Urinary bladder (tissue), 4 donors: Measurements from ENCODE around the gene GPALPP1. TPM values are rescaled to one million over a fixed set of nuclear protein-coding genes. Genes with fewer than 3 reads are reported as not detected.
"Not testable (repeated sequence)": the region's sequence is repeated elsewhere in the genome, so short reads cannot be mapped to it uniquely, and the experiment has no call there.

Source experiments
- DNase-seq: peaks from one replicate; pipeline ENCODE4 v3.0.0-alpha.2; 2015; ENCODE audit errors: extremely low spot score
- H3K27ac ChIP-seq: one replicate; pipeline ENCODE4 v1.5.1; 2013; ENCODE audit warnings: low read depth, mild to moderate bottlenecking, moderate library complexity
- H3K36me3 ChIP-seq: one replicate; pipeline ENCODE4 v1.6.1; 2013; ENCODE audit warnings: mild to moderate bottlenecking, moderate library complexity; ENCODE audit not compliant: insufficient read depth
- H3K4me1 ChIP-seq: one replicate; pipeline ENCODE4 v1.6.1; 2013; ENCODE audit warnings: mild to moderate bottlenecking, moderate library complexity; ENCODE audit not compliant: insufficient read depth
- H3K4me3 ChIP-seq: one replicate; pipeline ENCODE4 v1.5.1; 2013; ENCODE audit warnings: low read depth, low read length
- whole genome bisulfite sequencing: extraction: QIAGEN DNeasy Blood & Tissue Kit; methylation state at CpG from one replicate; pipeline ENCODE4 v1.1.7; 2013; 5-methylcytosine and 5-hydroxymethylcytosine counted together
- polyA plus RNA-seq: library from polyadenylated mRNA; stranded (reverse); fragments of 200-250 nt; gene quantifications from one replicate; pipeline ENCODE4 v1.2.3, GENCODE V29; 2013
- small RNA-seq: library from RNA; depleted of rRNA; stranded (forward); fragments of <200 nt; gene quantifications from one replicate; pipeline ENCODE3, GENCODE V24; 2014
- total RNA-seq: library from RNA; depleted of rRNA; stranded (reverse); fragments of >200 nt; gene quantifications from one replicate; pipeline ENCODE4 v1.2.3, GENCODE V29; 2014
- donor health status: healthy with polysubstance abuse.
- donor health status: healthy.

The GPALPP1 gene
- total and polyA plus RNA-seq, 2 donors: 19.1 to 46.8 TPM

- no peaks in the 10 kb centered on the region for H3K4me1 ChIP-seq
- DNase-seq: no peak
- H3K4me3 ChIP-seq: no peak overlapping the region
- 33% methylated on average over 7 of the region's 7 CpGs for WGBS
- no peaks in the 10 kb centered on the region for H3K36me3 ChIP-seq
- H3K27ac ChIP-seq: no peak overlapping the region
These were observed 66.7 kb downstream of the GPALPP1 start for GRCh38 chr13:45055902-45056648.

- Histone ChIP-seq H3K36me3 (no peaks in the 10 kb centered on the region), H3K4me3 (no peak overlapping the region), H3K4me1 (no peaks in the 10 kb centered on the region), H3K27ac (no peak overlapping the region)
- no peak for DNase-seq
- WGBS: 93% methylated on average over 3 of the region's 3 CpGs
These were observed 70.7 kb downstream of the GPALPP1 start for GRCh38 chr13:45060062-45060461.

DNA sequence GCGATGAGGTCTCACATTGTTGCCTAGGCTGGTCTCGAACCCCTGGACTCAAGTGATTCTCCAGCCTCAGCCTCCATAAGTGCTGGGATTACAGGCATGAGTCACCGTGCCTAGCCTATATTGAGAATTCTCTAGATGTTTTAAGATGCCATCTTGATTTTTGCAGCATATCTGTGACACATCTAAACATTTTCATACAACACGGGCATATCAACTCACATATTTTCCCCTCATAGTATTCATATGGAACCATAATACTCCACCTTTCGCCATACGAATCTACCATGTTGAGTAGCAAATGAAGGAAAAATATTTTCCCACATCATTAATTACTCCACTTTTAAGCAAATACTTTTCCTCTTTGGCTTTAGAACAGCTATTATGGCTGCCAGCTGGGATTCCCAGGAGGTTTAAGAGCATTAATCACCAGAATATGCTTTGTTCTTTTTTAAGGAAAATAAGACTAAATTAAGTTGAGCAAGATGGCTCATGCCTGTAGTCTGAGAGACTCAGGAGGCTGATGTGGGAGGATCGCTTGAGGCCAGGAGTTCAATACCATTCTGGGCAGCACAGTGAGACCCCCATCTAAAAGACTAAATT lies 74.0 kb downstream of the GPALPP1 start:
- Histone ChIP-seq H3K4me1 (no peaks in the 10 kb centered on the region), H3K36me3 (no peaks in the 10 kb centered on the region), H3K4me3 (no peak overlapping the region), H3K27ac (no peak overlapping the region)
- WGBS: 77% methylated on average over 7 of the region's 7 CpGs
- no peak for DNase-seq

DNA sequence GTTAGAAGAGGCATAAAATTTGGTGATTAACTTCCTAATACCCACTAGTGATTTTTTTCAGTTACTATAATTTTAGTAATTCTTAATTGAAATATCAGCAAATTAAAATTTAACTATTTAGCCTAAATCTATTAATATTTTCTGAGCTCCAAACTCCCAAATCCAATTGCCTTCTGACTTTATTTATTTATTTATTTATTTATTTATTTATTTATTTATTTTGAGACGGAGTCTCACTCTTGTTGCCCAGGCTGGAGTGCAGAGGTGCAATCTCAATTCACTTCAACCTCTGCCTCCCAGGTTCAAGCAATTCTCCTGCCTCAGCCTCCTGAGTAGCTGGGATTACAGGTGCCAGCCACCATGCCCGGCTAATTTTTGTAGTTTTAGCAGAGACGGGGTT lies 74.6 kb downstream of the GPALPP1 start:
- not testable (repeated sequence) for DNase-seq, H3K36me3 ChIP-seq, H3K4me3 ChIP-seq, H3K27ac ChIP-seq, H3K4me1 ChIP-seq
- 90% methylated on average over 3 of the region's 3 CpGs for whole genome bisulfite sequencing

- H3K4me1 ChIP-seq: no peaks in the 10 kb centered on the region
- no peak overlapping the region for H3K4me3 ChIP-seq
- no peak overlapping the region for H3K27ac ChIP-seq
- H3K36me3 ChIP-seq: no peaks in the 10 kb centered on the region
- WGBS: 94% methylated on average over 6 of the region's 6 CpGs
- no peak for DNase-seq
These were observed 75.6 kb downstream of the GPALPP1 start for GRCh38 chr13:45064889-45065288.

- H3K4me3 ChIP-seq: no peak overlapping the region
- WGBS: 78% methylated on average over 5 of the region's 5 CpGs
- H3K27ac ChIP-seq: no peak overlapping the region
- no peaks in the 10 kb centered on the region for H3K36me3 ChIP-seq
- DNase-seq: no peak
- H3K4me1 ChIP-seq: no peaks in the 10 kb centered on the region
These were observed 79.0 kb downstream of the GPALPP1 start for GRCh38 chr13:45068036-45069001.

GRCh38 chr13:45073809-45074208 lies 84.5 kb downstream of the GPALPP1 start:
- Histone ChIP-seq H3K4me3 (no peak overlapping the region), H3K27ac (no peak overlapping the region), H3K4me1 (no peaks in the 10 kb centered on the region), H3K36me3 (no peaks in the 10 kb centered on the region)
- 74% methylated on average over 4 of the region's 4 CpGs for WGBS
- no peak for DNase-seq

DNA sequence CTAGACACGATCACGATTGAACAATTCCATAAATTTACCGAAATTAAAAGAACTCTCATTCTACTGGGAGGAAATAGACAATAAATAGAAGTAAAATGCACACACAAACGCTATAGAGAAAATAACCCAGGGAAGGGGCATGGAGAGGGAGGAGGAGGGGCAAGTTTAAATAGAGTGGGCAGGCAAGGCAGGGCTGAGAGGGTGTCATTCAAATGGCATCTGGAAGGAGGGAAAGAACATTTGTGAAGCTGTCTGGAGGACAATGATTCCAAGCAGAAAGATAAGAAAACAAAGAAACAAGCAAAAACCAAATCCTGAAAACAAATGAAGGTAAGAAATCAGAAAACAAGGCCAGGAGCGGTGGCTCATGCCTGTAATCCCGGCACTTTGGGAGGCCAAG lies 85.4 kb downstream of the GPALPP1 start:
- WGBS: 89% methylated on average over 6 of the region's 6 CpGs
- Histone ChIP-seq H3K4me1 (no peaks in the 10 kb centered on the region), H3K4me3 (no peak overlapping the region), H3K27ac (no peak overlapping the region), H3K36me3 (no peaks in the 10 kb centered on the region)
- no peak for DNase-seq

- DNase-seq: no peak
- H3K4me1 ChIP-seq: no peaks in the 10 kb centered on the region
- WGBS: 67% methylated on average over 1 of the region's 1 CpG
- no peak overlapping the region for H3K4me3 ChIP-seq
- H3K36me3 ChIP-seq: no peaks in the 10 kb centered on the region
- no peak overlapping the region for H3K27ac ChIP-seq
These were observed 88.7 kb downstream of the GPALPP1 start for GRCh38 chr13:45078003-45078402.

Small RNA genes within 50 kb of the gene (small RNA-seq; reads per million reads assigned to genes)
- not detected for gene RN7SL49P

Other genes with a start within 250 kb of the GPALPP1 start
- 8.8 TPM for gene NUFIP1, start 67 bp upstream of the GPALPP1 start, total RNA-seq
- 3.5 TPM for gene NUFIP1, start 67 bp upstream of the GPALPP1 start, polyA plus RNA-seq
- 30.7 TPM for gene GTF2F2, start 131.0 kb downstream of the GPALPP1 start, total RNA-seq
- 21.3 TPM for gene GTF2F2, start 131.0 kb downstream of the GPALPP1 start, polyA plus RNA-seq
- gene KCTD4, start 211.5 kb downstream of the GPALPP1 start, total RNA-seq: 0.26 TPM
- 0.04 TPM for gene KCTD4, start 211.5 kb downstream of the GPALPP1 start, polyA plus RNA-seq